ENCODE measurements around the gene ARHGEF26.

- TF ChIP-seq CTCF (IDR thresholded peaks at IDR 0.05), result no peak
- TF ChIP-seq EP300 (IDR thresholded peaks at IDR 0.05), result no peak
Observed at GRCh38 chr3:154307363-154307762, 186.2 kb downstream of the ARHGEF26 start.
